BJ (cell line): ENCODE results near the gene WTAP. TPM values are rescaled to one million over a fixed set of nuclear protein-coding genes. Genes with fewer than 3 reads are reported as not detected.
A peak's percentile ranks its signal among the peaks of the same experiment; 100 is the strongest.

Source experiments
- CTCF ChIA-PET: fragments of 350-600 bp; formaldehyde crosslinking; extraction: SDS; loops from one replicate; lab custom pipeline; 2021; ENCODE audit warnings: antibody characterized with exemption, inconsistent platforms; lab: Yijun Ruan, JAX
- POLR2A ChIA-PET: fragments of 300-600 bp; sonication (Branson Sonifier 250); formaldehyde crosslinking; extraction: SDS; loops from one replicate; lab custom pipeline; 2021; ENCODE audit warnings: antibody characterized with exemption; lab: Charles Lee
- DNase-seq: peaks from one replicate; pipeline ENCODE4 v3.0.0-alpha.2; 2011; ENCODE audit warnings: low read depth
- H3K27me3 ChIP-seq: 2 replicates; pipeline ENCODE4 v1.6.0; 2011; ENCODE audit warnings: low read length; ENCODE audit not compliant: control insufficient read depth, insufficient read depth
- H3K36me3 ChIP-seq: 2 replicates; pipeline ENCODE4 v1.5.1; 2011; ENCODE audit warnings: low read length; ENCODE audit not compliant: control insufficient read depth, insufficient read depth
- H3K4me3 ChIP-seq: 2 replicates; pipeline ENCODE4 v1.5.1; 2011; ENCODE audit warnings: low read depth, mild to moderate bottlenecking, control low read depth, low read length
- CTCF ChIP-seq: IDR thresholded peaks from 2 replicates; pipeline ENCODE4 v1.5.1; 2011; ENCODE audit warnings: low read depth, mild to moderate bottlenecking, control low read depth, inconsistent platforms, low read length, moderate library complexity; ENCODE audit not compliant: insufficient read depth
- polyA plus RNA-seq: library from polyadenylated mRNA; depleted of rRNA; stranded (reverse); fragments of >200 nt; gene quantifications from 2 replicates; pipeline ENCODE4 v1.2.3, GENCODE V29; 2011

The WTAP gene
- polyA plus RNA-seq, 1 experiment: 10.0 TPM

- H3K36me3 ChIP-seq: peaks cover 8% of the 10 kb centered on the region
- CTCF ChIA-PET: interaction anchor here (1.0 to 2.3 kb wide), 2 partner anchors 11 to 72 kb away, joined by 3 to 5 read pairs; no protein-coding TSS in a partner anchor
- TF ChIP-seq CTCF: peak; percentile 38
- POLR2A ChIA-PET: no interaction called here
- no peak for DNase-seq
- no peaks in the 10 kb centered on the region for H3K27me3 ChIP-seq
- H3K4me3 ChIP-seq: no peak overlapping the region
These were observed 31.0 kb downstream of the WTAP start for GRCh38 chr6:159758031-159759001.

GRCh38 chr6:159759645-159760044 lies 32.3 kb downstream of the WTAP start:
- peaks cover 8% of the 10 kb centered on the region for H3K36me3 ChIP-seq
- no peak overlapping the region for H3K4me3 ChIP-seq
- TF ChIP-seq CTCF: no peak
- no peak for DNase-seq
- POLR2A ChIA-PET: interaction anchor here (0.6 kb wide), 1 partner anchor 29 kb away, joined by 4 read pairs; no protein-coding TSS in a partner anchor
- H3K27me3 ChIP-seq: no peaks in the 10 kb centered on the region
- CTCF ChIA-PET: interaction anchor here (0.6 to 2.3 kb wide), 4 partner anchors 8 to 127 kb away, joined by 3 to 6 read pairs (median 4); no protein-coding TSS in a partner anchor

GRCh38 chr6:159760602-159761057 lies 33.3 kb downstream of the WTAP start:
- TF ChIP-seq CTCF: no peak
- ChIA-PET CTCF (interaction anchor here (1.0 to 1.5 kb wide), 3 partner anchors 9 to 69 kb away, joined by 3 to 6 read pairs (median 3); partner anchors contain the start of gene MRPL18), POLR2A (no interaction called here)
- DNase-seq: no peak
- no peak overlapping the region for H3K4me3 ChIP-seq
- H3K27me3 ChIP-seq: no peaks in the 10 kb centered on the region
- H3K36me3 ChIP-seq: peaks cover 5% of the 10 kb centered on the region

GRCh38 chr6:159761129-159761872 lies 34.0 kb downstream of the WTAP start:
- Histone ChIP-seq H3K36me3 (peaks cover 5% of the 10 kb centered on the region), H3K4me3 (peak overlapping the region; percentile 86), H3K27me3 (no peaks in the 10 kb centered on the region)
- POLR2A ChIA-PET: no interaction called here
- CTCF ChIA-PET: interaction anchor here (1.1 to 1.5 kb wide), 3 partner anchors 29 to 70 kb away, joined by 3 to 6 read pairs (median 6); partner anchors contain the start of gene MRPL18
- TF ChIP-seq CTCF: no peak
- no peak for DNase-seq
